ENCODE results near the gene NKD1.

NKD1 gene

DNA sequence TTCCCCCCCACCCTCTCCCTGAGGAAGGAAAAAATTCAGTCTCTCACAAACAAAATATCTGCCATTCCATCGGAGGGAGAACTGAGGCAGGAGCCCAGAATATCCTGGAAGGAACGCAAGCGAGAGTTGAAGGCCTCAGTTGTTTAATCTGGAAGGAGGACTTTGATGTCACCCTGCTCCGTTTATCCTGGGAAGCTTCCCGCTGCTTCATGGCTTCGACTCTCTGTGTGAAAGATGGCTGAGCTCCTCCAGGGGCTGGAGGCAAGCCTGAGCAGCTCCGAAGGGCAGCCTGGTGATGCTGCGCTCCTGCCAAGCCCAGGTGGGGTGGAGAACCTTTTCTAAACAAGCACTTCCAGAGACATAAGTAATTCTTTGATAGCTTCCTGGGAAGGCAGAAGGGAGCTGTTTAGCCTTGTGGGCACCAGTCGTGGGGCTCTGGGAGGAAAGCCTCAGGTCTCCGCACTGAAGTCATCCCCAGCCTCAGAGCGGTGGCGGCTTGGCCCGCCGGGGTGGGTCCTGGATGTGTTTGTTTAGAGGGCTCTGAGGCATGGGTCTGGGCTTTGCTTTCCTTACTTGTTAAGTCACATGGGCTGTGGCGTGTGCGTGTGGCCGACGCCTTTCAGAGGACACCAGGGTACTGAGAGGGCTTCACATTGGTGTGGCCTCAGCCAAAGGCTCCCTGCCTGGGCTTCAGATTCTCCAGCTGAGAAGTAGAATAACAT is 7.9 kb downstream of the NKD1 start:
- no peak for DNase-seq (ENCODE audit: low read depth in 2 of 3, low spot score in 1 of 3)

DNA sequence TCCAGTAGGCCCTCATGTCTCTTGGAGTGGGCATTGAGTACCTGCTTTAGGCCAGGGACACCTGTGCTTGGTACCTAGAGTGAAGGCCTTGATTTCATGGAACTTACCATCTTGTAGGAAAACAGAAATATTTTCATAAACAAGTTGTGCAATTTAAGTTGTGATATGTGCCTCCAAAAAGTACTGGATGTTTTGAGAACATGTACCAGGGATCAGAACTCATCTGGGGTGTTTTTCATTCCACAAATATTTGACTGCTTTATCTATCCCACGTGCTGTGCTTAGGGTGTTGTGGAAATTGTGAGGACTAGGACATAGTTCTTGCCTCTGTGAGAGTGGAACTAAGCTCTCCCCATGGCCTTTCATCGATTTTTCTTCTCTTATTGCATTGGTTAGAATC is 8.8 kb downstream of the NKD1 start:
- no peak for DNase-seq (ENCODE audit: low read depth in 2 of 3, low spot score in 1 of 3)

DNA sequence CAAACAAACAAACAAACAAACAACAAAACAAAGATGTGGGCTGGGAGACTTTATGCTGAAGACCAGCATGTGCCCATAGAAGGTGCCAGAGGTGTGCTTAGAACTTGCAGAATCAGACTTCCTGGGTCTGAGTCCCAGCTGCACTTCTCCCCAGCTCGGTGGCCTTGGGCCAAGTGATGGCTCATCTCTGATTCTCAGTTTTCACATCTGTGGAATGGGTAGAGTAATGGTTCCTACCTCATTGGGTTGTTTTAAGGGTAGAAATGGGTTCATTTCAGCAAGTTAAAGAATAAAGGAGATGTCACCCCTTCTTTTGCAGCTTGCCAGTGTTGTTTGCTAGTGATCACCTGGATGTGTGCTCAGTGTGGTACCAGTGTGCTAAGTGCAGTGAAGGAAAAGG is 10.7 kb downstream of the NKD1 start:
- DNase-seq (ENCODE audit: low read depth in 2 of 3, low spot score in 1 of 3) = no peak

DNA sequence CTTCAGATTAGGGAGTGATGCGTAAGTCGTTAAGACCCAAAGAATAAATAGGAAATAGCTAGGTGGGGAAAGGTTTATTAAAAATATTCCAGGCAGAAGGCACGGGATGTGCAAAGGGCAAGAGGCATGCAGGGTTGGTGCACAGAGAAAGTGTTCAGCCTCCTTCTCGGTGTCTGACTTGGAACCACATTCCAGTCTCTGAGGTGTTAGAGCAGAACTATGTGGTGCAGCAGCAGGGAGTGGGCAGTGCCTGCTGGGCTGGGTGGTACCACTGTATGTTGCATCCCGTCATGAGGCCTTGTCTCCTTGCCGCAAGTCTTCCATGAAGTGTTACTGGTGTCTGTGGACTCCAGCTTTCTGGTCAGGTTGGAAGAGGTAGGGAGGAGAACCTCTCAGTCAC is 11.1 kb downstream of the NKD1 start:
- no peak for DNase-seq (ENCODE audit: low read depth in 2 of 3, low spot score in 1 of 3)

DNA sequence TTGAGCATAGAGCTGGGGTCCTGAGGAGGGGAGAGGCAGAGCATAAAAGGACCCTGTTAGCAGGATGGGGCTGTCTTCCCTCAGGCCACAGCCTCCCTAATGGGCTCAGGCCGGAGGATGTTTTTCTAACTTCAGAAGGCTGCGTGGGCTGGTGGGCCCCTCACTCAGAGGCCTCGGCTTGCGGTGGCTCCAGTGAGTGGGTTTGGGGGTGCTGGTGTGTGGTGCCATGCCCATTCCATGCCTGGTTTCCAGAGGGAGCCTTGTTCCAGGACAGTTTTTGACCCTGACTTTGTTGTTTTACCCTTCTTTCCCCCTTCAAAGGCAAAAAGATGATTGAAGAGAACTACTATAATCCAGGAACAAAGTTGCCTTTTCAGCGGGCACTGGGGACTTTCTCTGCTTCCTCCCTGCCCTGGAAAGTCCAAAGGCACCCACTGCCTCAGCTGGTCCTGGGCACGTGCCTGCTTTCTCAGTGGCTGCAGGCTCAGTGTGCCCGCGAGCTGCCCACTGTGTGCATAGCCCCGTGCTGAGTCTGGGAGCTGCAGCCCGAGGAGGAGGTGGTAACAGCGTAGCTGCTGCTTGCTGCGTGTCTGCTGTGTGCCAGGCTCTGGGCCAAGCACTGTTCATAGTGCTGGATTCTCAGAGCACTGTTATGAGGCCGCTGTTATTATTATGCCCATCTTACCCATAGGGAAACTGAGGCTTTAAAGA is 11.8 kb downstream of the NKD1 start:
- no peak for DNase-seq (ENCODE audit: low read depth in 2 of 3, low spot score in 1 of 3)

DNA sequence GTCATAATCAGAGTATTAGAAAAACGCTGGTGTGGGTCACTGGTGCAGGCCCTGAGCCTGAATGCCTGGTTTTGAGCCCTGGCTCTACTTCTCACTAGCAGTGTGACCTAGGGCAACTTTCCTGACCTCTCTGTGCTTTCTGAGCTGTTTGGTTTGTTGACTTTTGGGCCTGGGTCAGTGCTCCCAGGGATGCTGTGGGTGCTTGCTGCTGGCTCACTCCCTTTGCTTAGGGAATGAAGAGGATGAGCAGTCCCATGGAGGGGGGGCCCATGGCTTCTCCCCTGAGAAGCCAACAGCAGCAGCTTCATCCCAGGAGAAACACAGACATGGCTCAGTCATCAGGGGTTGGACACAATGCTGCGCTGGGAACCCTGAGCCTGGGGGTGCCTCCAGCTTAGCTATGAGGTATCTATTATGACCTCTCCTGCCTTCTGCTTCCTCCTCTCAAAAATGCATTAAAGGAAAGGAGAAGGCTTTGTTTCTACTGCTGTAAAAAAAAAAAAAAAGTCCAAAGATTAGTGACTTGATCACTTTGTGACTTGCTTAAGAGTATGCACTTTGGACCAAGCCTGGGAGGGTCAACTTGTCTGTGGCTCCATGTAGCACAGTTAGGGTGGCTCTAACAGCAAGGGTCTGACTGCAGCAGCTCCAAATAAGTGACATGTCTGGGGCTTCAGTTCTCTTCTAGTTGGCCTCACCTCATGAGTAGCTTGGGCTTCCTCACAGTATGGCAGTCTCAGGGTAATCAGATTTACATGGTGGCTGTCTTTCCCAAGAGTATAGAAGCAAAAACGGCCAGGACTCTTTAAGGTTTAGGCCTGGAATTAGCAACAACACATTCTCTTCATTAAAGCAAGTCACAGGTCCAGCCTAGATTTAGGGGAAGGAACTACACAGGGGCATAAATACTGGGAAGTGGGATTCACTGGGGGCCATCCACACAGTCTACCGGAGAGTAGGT is 13.0 kb downstream of the NKD1 start:
- DNase-seq (ENCODE audit: low read depth in 2 of 3, low spot score in 1 of 3) = no peak

DNA sequence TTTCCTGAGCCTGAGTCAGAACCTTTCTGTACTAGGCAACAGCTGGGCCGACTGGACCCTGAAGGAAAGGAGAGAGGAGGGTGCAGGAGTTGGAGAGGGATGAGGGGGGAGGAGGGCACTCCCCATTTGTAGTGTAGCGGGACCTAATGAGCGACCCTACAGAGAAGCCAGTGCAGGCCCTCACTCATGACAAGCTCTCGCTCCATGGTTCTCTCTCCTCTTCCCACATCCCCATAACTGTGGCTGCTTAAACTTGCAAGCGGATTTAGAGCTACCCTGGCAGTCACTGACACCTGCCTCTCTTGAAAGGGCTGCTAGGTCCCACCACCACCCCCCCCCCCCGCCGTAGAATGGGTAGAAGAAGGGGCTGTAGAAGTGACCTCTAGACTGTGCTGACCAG is 14.5 kb downstream of the NKD1 start:
- DNase-seq (ENCODE audit: low read depth in 2 of 3, low spot score in 1 of 3) = no peak

DNA sequence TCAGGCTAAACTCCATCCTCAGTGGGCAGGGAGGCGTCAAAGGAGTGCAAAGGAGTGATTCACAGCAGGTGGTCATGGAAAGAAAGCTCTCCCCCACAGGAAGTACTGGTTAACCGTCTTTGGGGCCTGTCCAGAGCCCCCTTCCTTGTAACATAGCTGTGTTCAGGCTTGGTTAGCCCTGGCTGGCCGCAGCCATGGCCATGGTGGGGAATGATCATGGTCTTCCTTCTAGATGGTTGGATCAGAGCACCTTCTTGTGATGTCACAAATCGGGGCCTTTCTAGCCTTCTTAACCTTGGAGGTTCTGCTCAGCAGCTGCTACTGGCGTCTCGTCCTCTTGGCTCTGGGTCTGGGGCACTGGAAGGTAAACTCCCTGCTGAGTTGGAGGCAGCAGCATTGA is 15.8 kb downstream of the NKD1 start:
- no peak for DNase-seq (ENCODE audit: low read depth in 2 of 3, low spot score in 1 of 3)

DNA sequence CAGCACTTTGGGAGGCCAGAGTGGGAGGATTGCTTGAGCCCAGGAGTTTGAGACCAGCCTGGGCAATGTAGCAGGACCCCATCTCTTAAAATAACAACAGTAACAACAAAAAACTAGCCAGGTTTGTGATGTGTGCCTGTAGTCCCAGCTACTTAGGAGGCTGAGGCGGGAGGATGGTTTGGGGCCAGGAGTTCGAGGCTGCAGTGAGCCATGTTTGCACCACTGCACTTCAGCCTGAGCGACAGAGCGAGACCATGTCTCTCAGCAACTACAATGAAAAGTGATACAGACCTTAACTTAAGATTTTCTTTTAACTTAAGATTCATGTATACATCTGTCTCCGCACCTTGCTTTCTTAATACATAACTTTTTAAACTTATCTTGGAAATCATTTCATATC is 17.2 kb downstream of the NKD1 start:
- DNase-seq (ENCODE audit: low read depth in 2 of 3, low spot score in 1 of 3) = no peak

DNA sequence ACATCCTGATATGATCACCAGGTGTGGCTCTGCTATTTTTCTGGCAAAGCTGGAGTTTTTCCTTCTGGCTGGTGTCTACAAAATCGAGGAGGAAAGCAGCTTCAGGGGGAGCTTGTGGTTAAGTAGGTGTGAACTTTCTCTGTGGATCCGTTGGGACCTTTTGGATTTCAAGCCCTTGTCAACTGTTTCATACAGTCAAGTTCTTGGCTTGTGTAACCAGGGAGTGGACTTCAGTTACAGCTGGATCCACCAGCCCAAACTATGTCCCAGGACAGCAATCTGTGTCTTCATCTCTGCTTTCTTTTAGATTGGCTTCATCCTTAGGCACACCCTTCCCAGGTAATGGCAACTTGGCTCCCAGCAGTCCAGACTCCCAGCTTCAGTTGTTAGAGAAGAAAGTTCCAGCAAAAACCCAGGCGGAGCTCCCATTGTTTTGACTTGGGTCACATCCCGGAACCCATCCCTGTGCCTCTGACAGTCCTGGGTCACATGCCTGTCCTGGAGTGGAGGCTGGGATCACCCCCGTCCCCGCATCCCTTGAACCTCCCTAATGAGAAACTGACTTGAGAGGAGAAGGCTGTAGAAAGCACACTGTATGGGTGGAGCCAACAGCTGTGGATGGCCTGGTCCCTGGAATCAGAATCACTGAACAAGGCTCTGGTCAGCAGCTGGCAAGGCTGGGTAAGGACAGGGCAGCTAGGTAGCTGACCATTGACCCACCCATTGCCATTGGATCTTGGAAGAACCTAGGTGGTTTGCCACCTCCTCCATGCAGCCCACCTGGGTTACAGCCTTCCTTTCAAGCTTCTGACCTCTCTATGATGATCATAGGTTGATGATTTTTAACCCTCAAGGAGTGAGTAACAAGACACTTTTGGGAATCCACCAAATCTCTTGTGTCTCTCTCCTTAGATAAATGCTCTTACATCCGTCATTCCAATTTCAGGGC is 18.1 kb downstream of the NKD1 start:
- DNase-seq (ENCODE audit: low read depth in 2 of 3, low spot score in 1 of 3) = no peak

DNA sequence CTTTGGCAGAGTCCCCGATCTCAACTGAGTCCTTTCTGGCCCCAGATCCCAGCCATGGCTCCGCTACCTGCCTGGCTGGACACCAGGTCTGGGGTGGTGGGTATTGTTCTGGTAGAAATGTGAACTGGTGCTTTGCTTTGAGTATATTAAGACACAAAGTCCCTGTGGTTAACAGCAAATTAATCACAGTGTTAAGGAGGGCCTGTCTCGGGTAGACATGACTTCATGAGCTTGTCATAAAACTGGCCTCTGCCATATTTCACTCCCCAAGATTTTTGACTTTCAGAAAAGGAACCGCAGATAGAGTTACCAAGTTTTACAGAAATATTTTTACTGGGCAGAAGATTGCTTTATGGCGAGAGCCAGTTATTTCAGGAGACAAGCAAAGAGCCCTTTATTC is 19.5 kb downstream of the NKD1 start:
- DNase-seq (ENCODE audit: low read depth in 2 of 3, low spot score in 1 of 3) = no peak

DNA sequence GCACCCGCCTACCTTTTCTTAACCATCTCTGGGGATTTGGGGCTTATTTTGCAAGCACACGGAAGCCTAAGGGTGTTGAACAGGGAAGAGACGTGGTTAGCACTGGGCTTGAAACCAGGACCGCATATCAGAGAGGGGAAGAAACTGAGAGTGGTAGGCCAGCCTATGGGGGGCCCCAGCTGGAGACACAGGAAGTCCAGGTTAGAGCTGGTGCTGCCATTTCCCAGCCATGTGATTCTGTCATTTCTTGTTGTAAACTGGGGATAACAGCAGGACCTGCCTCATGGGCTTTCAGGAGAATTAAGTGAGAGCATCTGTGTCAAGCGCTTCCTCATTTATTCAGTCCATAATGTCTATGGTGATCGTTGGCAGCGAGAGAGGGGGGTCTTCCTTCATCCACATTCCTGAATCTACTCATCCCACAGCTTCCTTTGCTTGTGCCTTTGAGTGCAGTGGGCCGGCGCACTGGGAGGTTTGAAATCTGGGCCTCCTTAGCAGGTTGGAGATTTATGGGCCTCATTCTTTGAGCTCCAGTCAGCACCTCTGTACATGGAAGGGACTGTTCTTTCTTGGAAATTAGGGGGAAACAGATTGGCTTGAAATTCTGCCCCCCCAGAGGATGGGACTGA is 20.1 kb downstream of the NKD1 start:
- DNase-seq (ENCODE audit: low read depth in 2 of 3, low spot score in 1 of 3) = no peak

DNA sequence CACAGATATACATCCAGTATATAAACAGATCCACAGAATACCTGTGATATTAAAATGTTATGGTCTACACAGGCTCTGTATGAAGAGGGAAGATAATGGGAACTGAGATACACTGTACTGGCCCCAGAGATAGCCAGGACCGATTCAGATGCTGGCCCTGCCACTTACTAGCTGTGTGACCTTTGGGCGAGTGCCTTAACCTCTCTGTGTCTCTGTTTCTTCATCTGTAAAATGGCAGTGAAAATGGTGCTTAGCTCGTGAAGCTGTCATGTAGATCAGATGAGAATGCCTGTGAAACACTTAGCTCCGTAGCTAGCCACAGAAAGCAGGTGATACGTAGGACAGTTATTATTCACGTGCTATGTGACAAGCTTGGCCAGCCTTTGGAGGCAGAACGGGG is 22.2 kb downstream of the NKD1 start:
- DNase-seq (ENCODE audit: low read depth in 2 of 3, low spot score in 1 of 3) = no peak

DNA sequence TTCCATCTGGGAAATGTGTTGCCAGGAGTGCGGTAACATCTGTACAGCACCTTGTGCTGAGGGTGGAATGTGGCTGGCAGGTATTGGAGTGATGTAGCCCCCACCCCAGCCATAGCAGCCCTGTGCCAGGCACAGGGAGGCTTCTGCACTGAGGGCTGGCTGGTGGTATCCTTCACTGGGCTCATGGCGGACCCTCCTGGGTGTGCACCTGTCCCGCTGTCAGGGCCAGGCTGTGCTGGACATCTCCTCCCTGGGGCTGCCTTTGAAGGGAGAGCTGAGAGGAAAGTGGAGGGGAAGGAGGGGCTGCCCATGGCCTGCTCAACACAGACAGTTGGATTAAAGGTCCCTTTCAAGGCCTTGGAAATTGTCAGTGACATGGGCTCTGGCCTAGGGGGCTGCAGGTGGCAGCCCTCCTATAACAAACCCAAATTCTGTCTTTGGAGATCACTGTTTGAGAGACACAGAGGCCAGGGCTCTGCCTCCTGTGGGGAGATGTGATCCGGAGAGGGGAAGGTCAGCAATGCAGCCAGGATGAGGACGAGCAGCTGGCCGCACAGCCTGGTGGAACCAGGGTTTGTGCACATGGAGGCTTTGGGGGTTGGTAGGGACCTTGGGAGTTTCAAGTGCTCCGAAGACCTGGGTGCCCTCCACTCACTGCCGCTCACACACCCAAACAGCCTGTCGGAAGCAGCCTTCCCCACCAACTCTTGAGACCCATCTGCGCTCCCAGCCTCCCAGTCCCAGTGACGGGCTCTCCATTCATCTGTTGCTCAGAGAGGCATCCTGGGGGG is 22.8 kb downstream of the NKD1 start:
- no peak for DNase-seq (ENCODE audit: low read depth in 2 of 3, low spot score in 1 of 3)

DNA sequence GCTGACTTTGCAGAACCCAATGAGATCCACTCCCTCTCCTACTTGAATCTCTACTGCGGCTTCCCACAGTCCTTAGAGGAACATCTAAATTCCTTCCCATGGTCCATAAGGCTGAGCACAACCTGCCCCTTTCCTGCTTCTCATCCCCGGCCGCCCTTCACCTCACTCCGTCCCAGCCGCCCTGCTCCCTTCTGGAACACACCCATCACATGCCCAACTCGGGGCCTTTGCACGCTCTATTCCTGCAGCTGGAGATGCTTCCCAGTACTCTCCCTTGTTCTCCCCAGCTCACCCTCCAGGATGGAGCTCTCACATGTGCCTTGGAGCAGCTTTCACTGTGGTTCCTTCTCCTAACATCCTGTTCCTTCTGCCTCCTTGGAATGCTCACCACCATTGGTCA is 23.6 kb downstream of the NKD1 start:
- DNase-seq (ENCODE audit: low read depth in 2 of 3, low spot score in 1 of 3) = no peak

DNA sequence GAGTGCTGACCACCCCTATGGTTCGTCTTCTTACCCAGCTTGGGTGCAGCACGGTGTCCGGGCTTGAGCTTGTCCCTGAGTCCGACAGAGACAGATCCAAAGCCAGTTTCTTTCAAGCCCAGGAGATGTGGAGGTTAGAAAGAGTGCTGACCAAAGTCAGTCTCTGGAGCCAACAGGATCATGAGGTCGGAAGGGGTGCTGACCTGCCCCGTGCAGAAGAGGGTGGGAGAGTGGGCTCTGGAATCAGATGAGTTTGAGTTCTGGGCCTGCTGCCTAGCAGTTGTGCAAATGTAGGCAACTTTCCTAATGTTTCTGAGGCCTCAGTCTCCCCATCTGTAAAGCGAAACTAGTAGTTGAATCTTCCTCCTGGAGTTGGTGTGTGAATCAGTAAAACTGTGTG is 24.5 kb downstream of the NKD1 start:
- no peak for DNase-seq (ENCODE audit: low read depth in 2 of 3, low spot score in 1 of 3)

DNA sequence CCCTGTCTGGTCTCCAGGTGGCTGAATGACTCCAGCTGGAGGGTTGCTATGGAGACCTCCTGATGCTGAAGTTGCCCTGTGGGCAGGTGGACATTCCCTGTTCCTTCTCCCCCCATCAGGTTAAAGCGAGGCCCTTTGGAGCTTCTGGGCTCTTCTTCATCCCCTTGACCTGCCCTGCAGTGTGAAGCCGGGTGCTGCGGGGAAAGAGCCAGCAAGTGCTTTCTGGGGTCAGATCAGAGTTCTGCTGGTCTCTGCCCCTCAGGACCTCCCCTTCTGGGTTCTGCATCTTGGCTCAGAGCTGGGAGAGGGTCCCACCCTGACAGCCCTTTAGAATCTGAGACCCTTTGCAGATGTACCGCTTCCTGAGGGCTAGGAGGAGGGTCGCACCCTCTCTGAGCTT is 25.1 kb downstream of the NKD1 start:
- no peak for DNase-seq (ENCODE audit: low read depth in 2 of 3, low spot score in 1 of 3)

DNA sequence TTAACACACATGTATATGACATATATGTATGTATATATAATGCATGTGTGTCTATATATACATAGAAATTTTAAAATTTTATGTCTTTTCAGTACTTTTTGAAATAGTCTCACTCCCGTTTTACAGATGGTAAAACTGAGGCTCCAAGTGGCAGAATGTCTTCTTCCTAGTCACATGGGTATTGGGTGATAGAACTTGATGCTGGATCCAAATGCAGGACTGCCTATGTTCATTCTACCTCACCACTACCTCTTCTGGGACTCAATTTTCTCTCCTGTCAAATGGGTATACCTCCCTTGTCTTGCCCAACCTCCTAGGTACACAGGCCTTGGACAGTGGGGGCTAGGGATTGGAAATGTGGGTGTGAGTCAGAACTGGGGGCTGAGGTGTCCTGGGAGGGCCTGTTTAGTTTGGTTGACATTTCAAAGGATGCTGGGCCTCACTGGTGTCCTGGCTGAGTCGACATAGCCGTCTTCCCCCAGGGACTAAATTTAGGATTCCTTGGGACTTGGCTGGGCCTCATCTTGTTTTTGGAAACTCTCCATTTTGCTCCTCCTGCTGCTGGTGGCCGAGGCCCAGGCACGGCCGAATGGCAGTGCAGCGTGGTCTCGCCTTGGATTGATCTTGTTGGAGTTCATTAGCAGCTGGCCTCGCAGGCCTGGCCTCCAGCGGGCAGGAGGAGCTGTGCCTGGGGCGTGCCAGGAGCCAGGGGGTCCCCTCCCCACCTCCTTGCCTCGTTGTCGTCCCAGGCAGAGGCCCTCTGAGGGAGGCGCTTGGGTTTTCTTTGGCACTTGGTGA is 25.9 kb downstream of the NKD1 start:
- DNase-seq (ENCODE audit: low read depth in 2 of 3, low spot score in 1 of 3) = no peak

DNA sequence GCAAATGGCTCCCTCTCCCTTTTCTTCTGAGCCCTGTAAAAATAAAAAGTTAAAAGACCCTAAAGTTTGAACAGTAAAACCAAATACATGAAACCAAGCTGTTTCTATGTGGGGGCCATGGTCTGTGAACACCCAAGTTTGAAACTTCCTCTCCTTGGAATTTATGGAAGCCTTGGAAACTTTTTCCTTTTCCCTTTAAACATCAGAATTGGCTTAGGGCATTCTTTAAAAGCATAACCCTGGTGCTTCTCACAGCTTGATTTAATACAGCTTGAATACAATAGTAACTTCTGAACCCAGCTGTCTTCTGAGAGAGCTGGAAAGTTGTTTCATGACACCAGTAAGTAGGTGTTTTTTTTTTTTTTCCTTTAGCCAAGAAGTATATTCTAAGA is 26.5 kb downstream of the NKD1 start:
- DNase-seq (ENCODE audit: low read depth in 2 of 3, low spot score in 1 of 3) = no peak

Data from stimulated activated CD4-positive, alpha-beta T cell treated with anti-CD3 and anti-CD28 coated beads, Interleukin-12 subunit alpha, Interleukin-12 subunit beta, amount 100 ng/mL, for 48 hours (primary cell).